HepG2 (cell line): ENCODE data around the gene OGA. TPM values are rescaled to one million over a fixed set of nuclear protein-coding genes. Genes with fewer than 3 reads are reported as not detected.
A peak's percentile ranks its signal among the peaks of the same experiment; 100 is the strongest.

Source experiments
- CBX2 ChIP-seq, 2 experiments: fragments of 200-600 bp in 1 of 2; sonication (generic); formaldehyde crosslinking in 1 of 2; IDR thresholded peaks; 2 replicates each; pipeline versions ENCODE4 v1.7.0 to v1.8.1; 2018 to 2022; ENCODE audit warnings: low read depth in 2 of 2, low read length in 1 of 2, mild to moderate bottlenecking in 1 of 2, missing genetic modification reagents in 1 of 2
- EED ChIP-seq: sonication (generic); formaldehyde crosslinking; IDR thresholded peaks from 2 replicates; pipeline ENCODE4 v1.5.0; 2020; ENCODE audit warnings: mild to moderate bottlenecking, missing genetic modification reagents
- FLYWCH1 ChIP-seq: sonication (generic); formaldehyde crosslinking; IDR thresholded peaks from 2 replicates; pipeline ENCODE4 v1.8.1; 2023; ENCODE audit warnings: mild to moderate bottlenecking, missing genetic modification reagents
- GABPB1 ChIP-seq: IDR thresholded peaks from 2 replicates; pipeline ENCODE4 v1.6.1; 2016; ENCODE audit warnings: mild to moderate bottlenecking, missing genetic modification reagents, moderate library complexity, missing compliant biosample characterization
- HMG20B ChIP-seq: conservative IDR thresholded peaks from 2 replicates; pipeline ENCODE4 v1.6.1; 2016; ENCODE audit warnings: missing genetic modification reagents, missing compliant biosample characterization
- IKZF1 ChIP-seq: fragments of 450-650 bp; IDR thresholded peaks from 2 replicates; pipeline ENCODE4 v1.7.1; 2016
- IRX3 ChIP-seq: sonication (generic); formaldehyde crosslinking; IDR thresholded peaks from 2 replicates; pipeline ENCODE4 v1.8.1; 2023; ENCODE audit warnings: mild to moderate bottlenecking, low read depth, missing genetic modification reagents, borderline replicate concordance
- KDM1A ChIP-seq: IDR thresholded peaks from 2 replicates; pipeline ENCODE4 v1.6.1; 2016; ENCODE audit warnings: missing compliant biosample characterization
- KLF15 ChIP-seq: sonication (generic); formaldehyde crosslinking; IDR thresholded peaks from 2 replicates; pipeline ENCODE4 v1.8.1; 2023; ENCODE audit warnings: borderline replicate concordance, mild to moderate bottlenecking, inconsistent platforms, missing genetic modification reagents, mixed read lengths
- MXD3 ChIP-seq: IDR thresholded peaks from 2 replicates; pipeline ENCODE4 v1.6.1; 2016; ENCODE audit warnings: mild to moderate bottlenecking, missing biosample characterization, missing genetic modification reagents
- PATZ1 ChIP-seq: sonication (generic); formaldehyde crosslinking; IDR thresholded peaks from 2 replicates; pipeline ENCODE4 v1.4.0; 2020; ENCODE audit warnings: missing genetic modification reagents
- PTBP1 ChIP-seq: fragments of 200-400 bp; formaldehyde crosslinking; IDR thresholded peaks from 2 replicates; pipeline ENCODE4 v1.6.1; 2018; ENCODE audit warnings: low read length, low read depth; ENCODE audit not compliant: poor library complexity, severe bottlenecking
- RARA ChIP-seq: IDR thresholded peaks from 2 replicates; pipeline ENCODE4 v1.6.1; 2016; ENCODE audit warnings: missing genetic modification reagents, missing compliant biosample characterization
- RFXANK ChIP-seq: IDR thresholded peaks from 2 replicates; pipeline ENCODE4 v1.6.1; 2016
- SKI ChIP-seq: fragments of 450-650 bp; IDR thresholded peaks from one replicate; pipeline ENCODE4 v1.6.1; 2018; ENCODE audit warnings: mild to moderate bottlenecking; ENCODE audit not compliant: partially characterized antibody
- TERF1 ChIP-seq: sonication (generic); formaldehyde crosslinking; IDR thresholded peaks from 2 replicates; pipeline ENCODE4 v1.8.0; 2022; ENCODE audit warnings: mild to moderate bottlenecking, missing genetic modification reagents, moderate library complexity
- U2AF1 ChIP-seq: fragments of 200-400 bp; formaldehyde crosslinking; optimal IDR thresholded peaks from 2 replicates; pipeline ENCODE3; 2017; ENCODE audit warnings: mild to moderate bottlenecking, low read depth, low read length
- YEATS4 ChIP-seq: sonication (generic); formaldehyde crosslinking; IDR thresholded peaks from 2 replicates; pipeline ENCODE4 v1.4.0; 2020; ENCODE audit warnings: missing genetic modification reagents, borderline replicate concordance
- ZC3H13 ChIP-seq: sonication (generic); formaldehyde crosslinking; IDR thresholded peaks from 2 replicates; pipeline ENCODE4 v1.8.1; 2023; ENCODE audit warnings: mild to moderate bottlenecking, missing genetic modification reagents, moderate library complexity
- ZNF17 ChIP-seq: sonication (generic); formaldehyde crosslinking; IDR thresholded peaks from 2 replicates; pipeline ENCODE4 v1.5.0; 2020; ENCODE audit warnings: mild to moderate bottlenecking, missing genetic modification reagents
- ZNF549 ChIP-seq: sonication (generic); formaldehyde crosslinking; IDR thresholded peaks from 2 replicates; pipeline ENCODE4 v1.5.0; 2020; ENCODE audit warnings: missing genetic modification reagents
- ZNF674 ChIP-seq: sonication (generic); formaldehyde crosslinking; IDR thresholded peaks from 2 replicates; pipeline ENCODE4 v1.5.0; 2020; ENCODE audit warnings: low read depth, mild to moderate bottlenecking, missing genetic modification reagents
- ZNF788 ChIP-seq: sonication (generic); formaldehyde crosslinking; IDR thresholded peaks from 2 replicates; pipeline ENCODE4 v1.5.0; 2020; ENCODE audit warnings: mild to moderate bottlenecking, missing genetic modification reagents, borderline replicate concordance
- ZNF883 ChIP-seq: sonication (generic); formaldehyde crosslinking; IDR thresholded peaks from 2 replicates; pipeline ENCODE4 v1.5.1; 2020; ENCODE audit warnings: mild to moderate bottlenecking, missing genetic modification reagents; ENCODE audit errors: not compliant biosample characterization
- polyA plus RNA-seq, 8 experiments: library from polyadenylated mRNA; depleted of rRNA in 3 of 8; stranded (reverse) in 7 of 8; unstranded in 1 of 8; fragments of >200 nt; fragmentation: Illumina TruSeq in 4 of 8; extraction: Trizol in 4 of 8; gene quantifications; 2 replicates each; pipeline versions ENCODE4 v1.2.1 to v1.2.3, GENCODE V29; 2011 to 2016; ENCODE audit warnings: low read depth in 4 of 8, missing spikeins in 1 of 8, mixed read lengths in 1 of 8; ENCODE audit not compliant: insufficient read depth in 1 of 8
- total RNA-seq, 5 experiments: library from RNA; depleted of rRNA; stranded (reverse); fragments of >200 nt; fragmentation: Illumina TruSeq; extraction: Trizol; gene quantifications; 2 replicates each; pipeline ENCODE4 v1.2.3, GENCODE V29; 2016; ENCODE audit warnings: low read depth in 1 of 5

OGA gene
- total and polyA plus RNA-seq, 2 of the 13 experiments (the other 11 are each of a cell fraction or from before 2014, with no cell fraction given), result 33.2 to 39.8 TPM

DNA sequence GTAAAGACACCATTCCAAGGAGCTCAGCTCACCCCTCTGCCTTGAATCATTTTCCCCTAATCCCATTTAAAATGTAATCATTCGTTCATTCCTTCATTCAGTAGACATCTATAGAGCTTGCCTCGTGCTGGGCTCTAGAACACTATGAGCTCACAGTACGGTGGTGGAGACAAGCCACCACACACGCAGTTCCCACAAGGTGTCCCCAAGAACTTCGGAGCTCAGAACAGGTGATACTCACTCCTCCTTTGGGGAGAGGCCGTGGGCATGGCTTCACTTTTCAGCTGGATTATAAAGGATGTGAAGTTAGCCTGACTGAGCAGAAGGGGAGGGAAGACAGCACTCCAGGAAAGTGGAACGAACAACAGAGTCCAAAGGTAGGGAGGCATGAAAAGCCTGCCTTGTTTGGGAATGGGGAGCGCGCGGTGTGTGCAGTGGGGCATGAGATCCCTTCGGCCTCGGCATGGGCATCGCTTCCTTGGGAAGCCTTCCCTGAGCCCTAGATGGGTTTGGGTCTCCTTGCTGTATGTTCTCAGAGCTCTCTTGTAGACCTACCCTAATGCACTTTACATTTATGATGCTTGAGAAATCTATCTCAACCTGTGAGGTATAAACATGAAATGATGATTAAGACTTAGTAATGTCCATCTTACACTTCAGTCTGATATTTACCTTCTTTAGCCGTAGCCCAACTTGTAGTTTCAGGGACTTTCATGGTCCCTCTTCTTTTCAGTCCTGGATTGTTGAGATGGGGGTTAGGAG, 809 bp upstream of the OGA start (continued):
- no peak for TF ChIP-seq ZNF883 (CRISPR knock-in tag)
- no peak for TF ChIP-seq ZNF674
- TF ChIP-seq HMG20B (CRISPR knock-in tag), result no peak
- no peak for TF ChIP-seq TERF1
- TF ChIP-seq RARA, result peak; percentile 2; the same call in 1 of the 2 replicates
- TF ChIP-seq ZNF17 (CRISPR knock-in tag), result no peak
- TF ChIP-seq MXD3 (CRISPR knock-in tag), result no peak
- TF ChIP-seq ZC3H13, result no peak
- TF ChIP-seq GABPB1 (CRISPR knock-in tag), result no peak
- TF ChIP-seq FLYWCH1 (CRISPR knock-in tag), result no peak
- TF ChIP-seq CBX2 (IDR thresholded peaks at IDR 0.05; ENCODE audit: low read depth, low read length), result no peak
- TF ChIP-seq CBX2 (CRISPR knock-in tag; IDR thresholded peaks at IDR 0.05; ENCODE audit: low read depth), result no peak
- TF ChIP-seq EED, result no peak
- TF ChIP-seq RFXANK (CRISPR knock-in tag), result no peak
- no peak for TF ChIP-seq PATZ1 (CRISPR knock-in tag)
- no peak for TF ChIP-seq SKI
- peak; percentile 16; the same call in 1 of the 2 replicates for TF ChIP-seq YEATS4 (CRISPR knock-in tag)
- TF ChIP-seq ZNF549 (CRISPR knock-in tag), result no peak
- TF ChIP-seq ZNF788 (CRISPR knock-in tag), result no peak; the same call in 1 of the 2 replicates
- TF ChIP-seq U2AF1, result peak; percentile 64
- no peak for TF ChIP-seq KLF15 (CRISPR knock-in tag)
- TF ChIP-seq PTBP1, result no peak
- TF ChIP-seq IRX3 (CRISPR knock-in tag), result no peak; the same call in 1 of the 2 replicates
- TF ChIP-seq KDM1A (CRISPR knock-in tag), result no peak
- TF ChIP-seq IKZF1, result no peak
